Effector memory CD4-positive, alpha-beta T cell (primary cell): ENCODE results near the gene NBPF1.
"Not testable (repeated sequence)": the region's sequence is repeated elsewhere in the genome, so short reads cannot be mapped to it uniquely, and the experiment has no call there.

Source experiments
- DNase-seq, 3 donors: peaks; one replicate each; pipeline ENCODE4 v3.0.0-alpha.2; 2020
- H3K27ac ChIP-seq: 2 replicates; pipeline ENCODE4 v1.7.0; 2013; ENCODE audit warnings: mild to moderate bottlenecking, low read length, moderate library complexity; ENCODE audit not compliant: insufficient read depth, poor library complexity, severe bottlenecking
- H3K27me3 ChIP-seq: replicated peaks from 2 replicates; pipeline ENCODE4 v1.7.0; 2013; ENCODE audit warnings: mild to moderate bottlenecking, low read length; ENCODE audit not compliant: insufficient read depth, control insufficient read depth, poor library complexity, severe bottlenecking
- H3K36me3 ChIP-seq: 2 replicates; pipeline ENCODE4 v1.7.0; 2013; ENCODE audit warnings: mild to moderate bottlenecking, low read length, moderate library complexity; ENCODE audit not compliant: control insufficient read depth, insufficient read depth
- H3K4me1 ChIP-seq: 2 replicates; pipeline ENCODE4 v1.7.0; 2013; ENCODE audit warnings: low read length, mild to moderate bottlenecking; ENCODE audit not compliant: control insufficient read depth, insufficient read depth, poor library complexity, severe bottlenecking
- H3K4me3 ChIP-seq: 2 replicates; pipeline ENCODE4 v1.7.0; 2013; ENCODE audit warnings: low read length, low read depth, mild to moderate bottlenecking; ENCODE audit not compliant: insufficient read depth, poor library complexity, severe bottlenecking
- H3K9me3 ChIP-seq: 2 replicates; pipeline ENCODE4 v1.7.0; 2013; ENCODE audit warnings: mild to moderate bottlenecking, low read length, moderate library complexity; ENCODE audit not compliant: control insufficient read depth

Gene NBPF1

GRCh38 chr1:16612332-16613172 lies 812 bp downstream of the NBPF1 start:
- Histone ChIP-seq H3K4me3 (peak overlapping the region; percentile 98), H3K27me3 (no peaks in the 10 kb centered on the region), H3K27ac (no peak overlapping the region), H3K9me3 (no peaks in the 10 kb centered on the region), H3K36me3 (peaks cover 10% of the 10 kb centered on the region), H3K4me1 (peaks cover 18% of the 10 kb centered on the region)
- no peak for DNase-seq

- not testable (repeated sequence) for H3K27me3 ChIP-seq, H3K9me3 ChIP-seq, H3K4me3 ChIP-seq, DNase-seq, H3K27ac ChIP-seq
- Histone ChIP-seq H3K4me1 (peaks cover 18% of the 10 kb centered on the region), H3K36me3 (peaks cover 16% of the 10 kb centered on the region)
These were observed 1.4 kb downstream of the NBPF1 start for GRCh38 chr1:16611981-16612331.

- H3K27me3 ChIP-seq, DNase-seq, H3K9me3 ChIP-seq, H3K4me3 ChIP-seq, H3K27ac ChIP-seq: not testable (repeated sequence)
- peaks cover 19% of the 10 kb centered on the region for H3K36me3 ChIP-seq
- H3K4me1 ChIP-seq, result peaks cover 18% of the 10 kb centered on the region
These were observed 2.2 kb downstream of the NBPF1 start for GRCh38 chr1:16611164-16611563.

- H3K36me3 ChIP-seq, result peaks cover 19% of the 10 kb centered on the region
- not testable (repeated sequence) for DNase-seq, H3K27ac ChIP-seq
These were observed 2.8 kb downstream of the NBPF1 start for GRCh38 chr1:16610553-16610952.

GRCh38 chr1:16609761-16610160 lies 3.6 kb downstream of the NBPF1 start:
- Histone ChIP-seq H3K4me1 (peaks cover 18% of the 10 kb centered on the region), H3K36me3 (peaks cover 19% of the 10 kb centered on the region)
- not testable (repeated sequence) for H3K27ac ChIP-seq, DNase-seq, H3K27me3 ChIP-seq, H3K9me3 ChIP-seq, H3K4me3 ChIP-seq

More at GRCh38 chr1:16610553-16610952, 2.8 kb downstream of the NBPF1 start:
- not testable (repeated sequence) for H3K27me3 ChIP-seq, H3K4me3 ChIP-seq, H3K9me3 ChIP-seq
- H3K4me1 ChIP-seq, result peaks cover 18% of the 10 kb centered on the region

GRCh38 chr1:16608838-16609560 lies 4.4 kb downstream of the NBPF1 start:
- peaks cover 19% of the 10 kb centered on the region for H3K36me3 ChIP-seq
- H3K27me3 ChIP-seq, result no peaks in the 10 kb centered on the region
- peaks cover 18% of the 10 kb centered on the region for H3K4me1 ChIP-seq
- no peak overlapping the region for H3K27ac ChIP-seq
- no peaks in the 10 kb centered on the region for H3K9me3 ChIP-seq
- DNase-seq, result no peak
- H3K4me3 ChIP-seq, result no peak overlapping the region

- not testable (repeated sequence) for H3K9me3 ChIP-seq, H3K4me3 ChIP-seq, H3K27me3 ChIP-seq, H3K27ac ChIP-seq, DNase-seq
- H3K4me1 ChIP-seq, result peaks cover 10% of the 10 kb centered on the region
- peaks cover 19% of the 10 kb centered on the region for H3K36me3 ChIP-seq
These were observed 5.2 kb downstream of the NBPF1 start for GRCh38 chr1:16607853-16608815.

GRCh38 chr1:16607433-16607851 lies 5.9 kb downstream of the NBPF1 start:
- no peak overlapping the region for H3K27ac ChIP-seq
- peaks cover 19% of the 10 kb centered on the region for H3K36me3 ChIP-seq
- no peaks in the 10 kb centered on the region for H3K9me3 ChIP-seq
- H3K4me1 ChIP-seq, result peaks cover 4% of the 10 kb centered on the region
- no peak for DNase-seq
- H3K4me3 ChIP-seq, result no peak overlapping the region
- no peaks in the 10 kb centered on the region for H3K27me3 ChIP-seq

GRCh38 chr1:16606666-16607432 lies 6.5 kb downstream of the NBPF1 start:
- H3K9me3 ChIP-seq, DNase-seq, H3K27me3 ChIP-seq, H3K27ac ChIP-seq, H3K4me3 ChIP-seq, H3K4me1 ChIP-seq: not testable (repeated sequence)
- H3K36me3 ChIP-seq, result peaks cover 19% of the 10 kb centered on the region
